ENCODE data around the gene CFAP210. TPM values are rescaled to one million over a fixed set of nuclear protein-coding genes. Genes with fewer than 3 reads are reported as not detected.

CFAP210 gene
- total and polyA plus RNA-seq, 9 of the 15 experiments (the other 6 are each of a cell fraction or from before 2014, with no cell fraction given), result 0.75 to 3.6 (median 1.3) TPM

GRCh38 chr2:169636440-169637097 lies 57.6 kb downstream of the CFAP210 start (continued):
- no peak for TF ChIP-seq NR3C1 (CRISPR knock-in tag; IDR thresholded peaks at IDR 0.05)
- no peak for TF ChIP-seq MXI1 (IDR thresholded peaks at IDR 0.05; ENCODE audit: low read depth, low read length)
- peak; percentile 21 for TF ChIP-seq TAF9B (IDR thresholded peaks at IDR 0.05; ENCODE audit: partially characterized antibody)
- no peak for TF ChIP-seq ZBTB17 (CRISPR knock-in tag; IDR thresholded peaks at IDR 0.05)
- no peak for TF ChIP-seq RAD51 (IDR thresholded peaks at IDR 0.05; ENCODE audit: borderline replicate concordance, low read depth)
- no peak for TF ChIP-seq SIX5 (IDR thresholded peaks at IDR 0.05; ENCODE audit: borderline replicate concordance in 1 of 2, insufficient read depth in 1 of 2, low read depth in 1 of 2, low read length in 2 of 2)
- no peak for TF ChIP-seq ATF4 (CRISPR knock-in tag; IDR thresholded peaks at IDR 0.05)
- TF ChIP-seq MLLT1 (IDR thresholded peaks at IDR 0.05), result no peak
- TF ChIP-seq DNMT1 (IDR thresholded peaks at IDR 0.05), result peak; percentile 19; the same call in 1 of the 2 replicates
- TF ChIP-seq ZNF324 (CRISPR knock-in tag; IDR thresholded peaks at IDR 0.05), result no peak
- no peak for TF ChIP-seq NCOA4 (IDR thresholded peaks at IDR 0.05; ENCODE audit: partially characterized antibody)
- TF ChIP-seq ASH1L (IDR thresholded peaks at IDR 0.05; ENCODE audit: borderline replicate concordance, low read depth, partially characterized antibody), result no peak
- no peak for TF ChIP-seq GTF2A2 (tag; IDR thresholded peaks at IDR 0.05)
- TF ChIP-seq ZNF311 (CRISPR knock-in tag; IDR thresholded peaks at IDR 0.05), result no peak
- TF ChIP-seq SMARCB1 (IDR thresholded peaks at IDR 0.05; ENCODE audit: insufficient read length, low read depth), result no peak
- no peak for TF ChIP-seq USF2 (CRISPR knock-in tag; IDR thresholded peaks at IDR 0.05)
- peak; percentile 53 for TF ChIP-seq POLR2B (IDR thresholded peaks at IDR 0.05; ENCODE audit: low read depth, partially characterized antibody)
